HepG2 (cell line): ENCODE data around the gene CDC42SE1. TPM values are rescaled to one million over a fixed set of nuclear protein-coding genes. Genes with fewer than 3 reads are reported as not detected.
A peak's percentile ranks its signal among the peaks of the same experiment; 100 is the strongest.

Experiments used
- DRAP1 ChIP-seq: IDR thresholded peaks from 2 replicates; pipeline ENCODE4 v1.6.1; 2016; ENCODE audit warnings: missing genetic modification reagents, missing compliant biosample characterization
- PHF20 ChIP-seq: sonication (generic); formaldehyde crosslinking; IDR thresholded peaks from 2 replicates; pipeline ENCODE4 v1.5.0; 2020; ENCODE audit warnings: mild to moderate bottlenecking, missing genetic modification reagents
- RERE ChIP-seq: IDR thresholded peaks from 2 replicates; pipeline ENCODE4 v1.6.1; 2016; ENCODE audit warnings: low read depth, missing genetic modification reagents, missing compliant biosample characterization
- RXRB ChIP-seq: IDR thresholded peaks from 2 replicates; pipeline ENCODE4 v1.6.1; 2016; ENCODE audit warnings: borderline replicate concordance, missing genetic modification reagents, missing compliant biosample characterization
- SIN3A ChIP-seq: IDR thresholded peaks from 2 replicates; pipeline ENCODE4 v1.6.1; 2011; ENCODE audit warnings: low read depth, mild to moderate bottlenecking, control low read depth, low read length, borderline replicate concordance
- SP5 ChIP-seq: IDR thresholded peaks from 2 replicates; pipeline ENCODE4 v1.6.1; 2016; ENCODE audit warnings: low read depth, borderline replicate concordance
- TBP ChIP-seq: sonication (generic); formaldehyde crosslinking; IDR thresholded peaks from 2 replicates; pipeline ENCODE4 v1.5.0; 2020; ENCODE audit warnings: missing genetic modification reagents
- TEF ChIP-seq: sonication (generic); formaldehyde crosslinking; IDR thresholded peaks from 2 replicates; pipeline ENCODE4 v1.5.0; 2020; ENCODE audit warnings: missing genetic modification reagents
- ZBTB20 ChIP-seq: sonication (generic); formaldehyde crosslinking; IDR thresholded peaks from 2 replicates; pipeline ENCODE4 v1.8.1; 2023; ENCODE audit warnings: missing genetic modification reagents, low read depth, mild to moderate bottlenecking, borderline replicate concordance
- ZBTB38 ChIP-seq: sonication (generic); formaldehyde crosslinking; IDR thresholded peaks from 2 replicates; pipeline ENCODE4 v1.5.1; 2020; ENCODE audit warnings: mild to moderate bottlenecking, missing genetic modification reagents
- ZNF207 ChIP-seq: fragments of 450-650 bp; IDR thresholded peaks from 2 replicates; pipeline ENCODE4 v1.6.1; 2016; ENCODE audit warnings: antibody characterized with exemption, borderline replicate concordance
- ZNF232 ChIP-seq: sonication (generic); formaldehyde crosslinking; IDR thresholded peaks from 2 replicates; pipeline ENCODE4 v1.4.0; 2020; ENCODE audit warnings: missing genetic modification reagents, borderline replicate concordance
- ZNF724P ChIP-seq: sonication (generic); formaldehyde crosslinking; IDR thresholded peaks from 2 replicates; pipeline ENCODE4 v1.8.0; 2022; ENCODE audit warnings: missing genetic modification reagents, borderline replicate concordance
- ZNF878 ChIP-seq: sonication (generic); formaldehyde crosslinking; IDR thresholded peaks from 2 replicates; pipeline ENCODE4 v1.8.1; 2023; ENCODE audit warnings: mild to moderate bottlenecking, missing genetic modification reagents, moderate library complexity
- polyA plus RNA-seq, 8 experiments: library from polyadenylated mRNA; depleted of rRNA in 3 of 8; stranded (reverse) in 7 of 8; unstranded in 1 of 8; fragments of >200 nt; fragmentation: Illumina TruSeq in 4 of 8; extraction: Trizol in 4 of 8; gene quantifications; 2 replicates each; pipeline versions ENCODE4 v1.2.1 to v1.2.3, GENCODE V29; 2011 to 2016; ENCODE audit warnings: low read depth in 4 of 8, missing spikeins in 1 of 8, mixed read lengths in 1 of 8; ENCODE audit not compliant: insufficient read depth in 1 of 8
- total RNA-seq, 5 experiments: library from RNA; depleted of rRNA; stranded (reverse); fragments of >200 nt; fragmentation: Illumina TruSeq; extraction: Trizol; gene quantifications; 2 replicates each; pipeline ENCODE4 v1.2.3, GENCODE V29; 2016; ENCODE audit warnings: low read depth in 1 of 5
- TF ChIP-seq, protein P1 (sequence below): sonication (generic); formaldehyde crosslinking; IDR thresholded peaks from 2 replicates; pipeline ENCODE4 v1.4.0; 2020; ENCODE audit warnings: low read depth, missing genetic modification reagents
- TF ChIP-seq, protein P2 (sequence below): sonication (generic); formaldehyde crosslinking; IDR thresholded peaks from 2 replicates; pipeline ENCODE4 v1.8.0; 2022; ENCODE audit warnings: missing genetic modification reagents, mild to moderate bottlenecking, inconsistent platforms, borderline replicate concordance

The CDC42SE1 gene
- total and polyA plus RNA-seq, 2 of the 13 experiments (the other 11 are each of a cell fraction or from before 2014, with no cell fraction given) = 17.6 to 17.9 TPM

- TF ChIP-seq DRAP1 (CRISPR knock-in tag) = peak; percentile 78
- peak; percentile 26; the same call in 1 of the 2 replicates for TF ChIP-seq ZBTB38
- TF ChIP-seq, protein P1, sequence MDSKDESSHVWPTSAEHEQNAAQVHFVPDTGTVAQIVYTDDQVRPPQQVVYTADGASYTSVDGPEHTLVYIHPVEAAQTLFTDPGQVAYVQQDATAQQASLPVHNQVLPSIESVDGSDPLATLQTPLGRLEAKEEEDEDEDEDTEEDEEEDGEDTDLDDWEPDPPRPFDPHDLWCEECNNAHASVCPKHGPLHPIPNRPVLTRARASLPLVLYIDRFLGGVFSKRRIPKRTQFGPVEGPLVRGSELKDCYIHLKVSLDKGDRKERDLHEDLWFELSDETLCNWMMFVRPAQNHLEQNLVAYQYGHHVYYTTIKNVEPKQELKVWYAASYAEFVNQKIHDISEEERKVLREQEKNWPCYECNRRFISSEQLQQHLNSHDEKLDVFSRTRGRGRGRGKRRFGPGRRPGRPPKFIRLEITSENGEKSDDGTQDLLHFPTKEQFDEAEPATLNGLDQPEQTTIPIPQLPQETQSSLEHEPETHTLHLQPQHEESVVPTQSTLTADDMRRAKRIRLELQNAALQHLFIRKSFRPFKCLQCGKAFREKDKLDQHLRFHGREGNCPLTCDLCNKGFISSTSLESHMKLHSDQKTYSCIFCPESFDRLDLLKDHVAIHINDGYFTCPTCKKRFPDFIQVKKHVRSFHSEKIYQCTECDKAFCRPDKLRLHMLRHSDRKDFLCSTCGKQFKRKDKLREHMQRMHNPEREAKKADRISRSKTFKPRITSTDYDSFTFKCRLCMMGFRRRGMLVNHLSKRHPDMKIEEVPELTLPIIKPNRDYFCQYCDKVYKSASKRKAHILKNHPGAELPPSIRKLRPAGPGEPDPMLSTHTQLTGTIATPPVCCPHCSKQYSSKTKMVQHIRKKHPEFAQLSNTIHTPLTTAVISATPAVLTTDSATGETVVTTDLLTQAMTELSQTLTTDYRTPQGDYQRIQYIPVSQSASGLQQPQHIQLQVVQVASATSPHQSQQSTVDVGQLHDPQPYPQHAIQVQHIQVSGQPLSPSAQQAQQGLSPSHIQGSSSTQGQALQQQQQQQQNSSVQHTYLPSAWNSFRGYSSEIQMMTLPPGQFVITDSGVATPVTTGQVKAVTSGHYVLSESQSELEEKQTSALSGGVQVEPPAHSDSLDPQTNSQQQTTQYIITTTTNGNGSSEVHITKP = peak; percentile 92
- peak; percentile 86 for TF ChIP-seq RXRB (CRISPR knock-in tag)
- 0 out of 2 replicates have a peak, but pooled peaks have one; percentile 23 for TF ChIP-seq PHF20 (CRISPR knock-in tag)
- TF ChIP-seq TEF = no peak
- TF ChIP-seq SP5 (CRISPR knock-in tag) = 0 out of 2 replicates have a peak, but pooled peaks have one; percentile 14
- peak; percentile 54; the same call in 1 of the 2 replicates for TF ChIP-seq ZNF878 (CRISPR knock-in tag)
- no peak for TF ChIP-seq TBP
- TF ChIP-seq RERE = no peak; the same call in 1 of the 2 replicates
- 0 out of 2 replicates have a peak, but pooled peaks have one; percentile 23 for TF ChIP-seq ZBTB20 (CRISPR knock-in tag)
- peak; percentile 72; the same call in 1 of the 2 replicates for TF ChIP-seq SIN3A
- TF ChIP-seq, protein P2, sequence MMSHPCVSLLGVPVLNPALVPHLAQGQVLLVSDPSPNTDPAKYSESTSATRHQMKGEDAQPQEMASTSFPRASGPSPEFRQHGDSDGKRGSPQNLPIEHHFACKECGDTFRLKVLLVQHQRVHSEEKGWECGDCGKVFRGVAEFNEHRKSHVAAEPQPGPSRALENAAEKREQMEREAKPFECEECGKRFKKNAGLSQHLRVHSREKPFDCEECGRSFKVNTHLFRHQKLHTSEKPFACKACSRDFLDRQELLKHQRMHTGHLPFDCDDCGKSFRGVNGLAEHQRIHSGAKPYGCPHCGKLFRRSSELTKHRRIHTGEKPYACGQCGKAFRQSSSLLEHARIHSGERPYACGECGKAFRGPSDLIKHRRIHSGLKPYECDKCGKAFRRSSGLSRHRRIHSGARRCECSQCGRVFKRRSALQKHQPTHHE (CRISPR knock-in tag) = peak; percentile 38; the same call in 1 of the 2 replicates
- peak; percentile 8; the same call in 1 of the 2 replicates for TF ChIP-seq ZNF232 (CRISPR knock-in tag)
- TF ChIP-seq ZNF207 = no peak
- TF ChIP-seq ZNF724P (CRISPR knock-in tag) = peak; percentile 58; the same call in 1 of the 2 replicates
These were observed 46.5 kb downstream of the CDC42SE1 start (continued) for GRCh38 chr1:151012684-151013471.
